Astrocyte of the cerebellum (primary cell): ENCODE data around the gene PDLIM4.

Source experiments
- DNase-seq: peaks from one replicate; pipeline ENCODE4 v3.0.0-alpha.2; 2011; ENCODE audit warnings: low read depth
- H3K4me3 ChIP-seq: 2 replicates; pipeline ENCODE4 v1.5.1; 2011; ENCODE audit warnings: mild to moderate bottlenecking, low read depth, low read length, moderate library complexity
- CTCF ChIP-seq: IDR thresholded peaks from 2 replicates; pipeline ENCODE4 v1.5.1; 2012; ENCODE audit warnings: low read length, low read depth, moderate library complexity, mild to moderate bottlenecking; ENCODE audit errors: missing control alignments
- in situ Hi-C: cut with HindIII; loops from 2 replicates; pipeline ENCODE4 v1.10.0; 2017; ENCODE audit warnings: low sequenced_read_pairs

PDLIM4 gene

GRCh38 chr5:132257131-132258101 lies at the start of gene PDLIM4:
TSS of gene PDLIM4 (plus strand) at chr5:132257696. CDS start at chr5:132257735, 39 bp downstream.
- DNase-seq, result no peak
- in situ Hi-C loops, result no loop called here
- no peak for TF ChIP-seq CTCF
- peak within 1 kb of the TSS; percentile 80 for H3K4me3 ChIP-seq

- H3K4me3 ChIP-seq, result no peak overlapping the region
- TF ChIP-seq CTCF, result no peak
- no peak for DNase-seq
- in situ Hi-C loops, result no loop called here
Observed at GRCh38 chr5:132207778-132208177, 49.7 kb upstream of the PDLIM4 start.

- in situ Hi-C loops, result no loop called here
- no peak for TF ChIP-seq CTCF
- H3K4me3 ChIP-seq, result no peak overlapping the region
- DNase-seq, result peak; percentile 83
Observed at GRCh38 chr5:132209131-132209530, 48.4 kb upstream of the PDLIM4 start.

- DNase-seq, result no peak
- in situ Hi-C loops, result no loop called here
- TF ChIP-seq CTCF, result no peak
- no peak overlapping the region for H3K4me3 ChIP-seq
Observed at GRCh38 chr5:132209901-132210545, 47.5 kb upstream of the PDLIM4 start.

GRCh38 chr5:132210944-132211343 lies 46.6 kb upstream of the PDLIM4 start:
- TF ChIP-seq CTCF, result no peak
- no peak for DNase-seq
- H3K4me3 ChIP-seq, result no peak overlapping the region
- in situ Hi-C loops, result no loop called here

- in situ Hi-C loops, result no loop called here
- no peak overlapping the region for H3K4me3 ChIP-seq
- TF ChIP-seq CTCF, result no peak
- no peak for DNase-seq
Observed at GRCh38 chr5:132211787-132212186, 45.7 kb upstream of the PDLIM4 start.
